HepG2 (cell line): ENCODE results near the gene ASAP2. TPM values are rescaled to one million over a fixed set of nuclear protein-coding genes. Genes with fewer than 3 reads are reported as not detected.
A peak's percentile ranks its signal among the peaks of the same experiment; 100 is the strongest.

Experiments
- ARHGAP35 ChIP-seq: sonication (generic); formaldehyde crosslinking; IDR thresholded peaks from 2 replicates; pipeline ENCODE4 v1.9.0; 2022; ENCODE audit warnings: mild to moderate bottlenecking, inconsistent platforms, moderate library complexity, missing genetic modification reagents, borderline replicate concordance
- BCL6 ChIP-seq: IDR thresholded peaks from 2 replicates; pipeline ENCODE4 v1.6.1; 2016; ENCODE audit warnings: missing genetic modification reagents, missing compliant biosample characterization
- ERF ChIP-seq: IDR thresholded peaks from 2 replicates; pipeline ENCODE4 v1.6.1; 2018; ENCODE audit warnings: missing biosample characterization, missing genetic modification reagents
- FOXC1 ChIP-seq: sonication (generic); formaldehyde crosslinking; IDR thresholded peaks from 2 replicates; pipeline ENCODE4 v1.8.0; 2022; ENCODE audit warnings: mild to moderate bottlenecking, missing genetic modification reagents, borderline replicate concordance
- GLI4 ChIP-seq: sonication (generic); formaldehyde crosslinking; IDR thresholded peaks from 2 replicates; pipeline ENCODE4 v1.5.1; 2020; ENCODE audit warnings: missing genetic modification reagents, mild to moderate bottlenecking, moderate library complexity, borderline replicate concordance
- HHEX ChIP-seq: IDR thresholded peaks from 2 replicates; pipeline ENCODE4 v1.6.1; 2016; ENCODE audit warnings: control low read depth
- KAT8 ChIP-seq: IDR thresholded peaks from 2 replicates; pipeline ENCODE4 v1.6.1; 2016; ENCODE audit warnings: missing genetic modification reagents, missing compliant biosample characterization
- MIER2 ChIP-seq: IDR thresholded peaks from 2 replicates; pipeline ENCODE4 v1.6.1; 2016; ENCODE audit warnings: missing biosample characterization, missing genetic modification reagents
- MIER3 ChIP-seq: IDR thresholded peaks from 2 replicates; pipeline ENCODE4 v1.6.1; 2016; ENCODE audit warnings: missing compliant biosample characterization, borderline replicate concordance
- NR2C2 ChIP-seq: sonication (generic); formaldehyde crosslinking; IDR thresholded peaks from 2 replicates; pipeline ENCODE4 v1.4.0; 2020; ENCODE audit warnings: missing genetic modification reagents, mild to moderate bottlenecking, moderate library complexity, borderline replicate concordance
- NR2F6 ChIP-seq, 2 experiments: IDR thresholded peaks; 2 replicates each; pipeline ENCODE4 v1.6.1; 2016; ENCODE audit warnings: antibody characterized with exemption in 1 of 2, mild to moderate bottlenecking in 1 of 2
- POLR2G ChIP-seq: fragments of 200-400 bp; formaldehyde crosslinking; IDR thresholded peaks from 2 replicates; pipeline ENCODE4 v1.6.1; 2018; ENCODE audit warnings: mild to moderate bottlenecking, low read depth, low read length, moderate library complexity
- RXRA ChIP-seq: sonication (generic); formaldehyde crosslinking; IDR thresholded peaks from 2 replicates; pipeline ENCODE4 v1.5.1; 2020; ENCODE audit warnings: missing genetic modification reagents
- SP4 ChIP-seq: sonication (generic); formaldehyde crosslinking; IDR thresholded peaks from 2 replicates; pipeline ENCODE4 v1.8.1; 2023; ENCODE audit warnings: mild to moderate bottlenecking, missing genetic modification reagents
- TEAD3 ChIP-seq: optimal IDR thresholded peaks from 2 replicates; pipeline ENCODE3; 2016; ENCODE audit warnings: borderline replicate concordance
- ZNF136 ChIP-seq: sonication (generic); formaldehyde crosslinking; IDR thresholded peaks from 2 replicates; pipeline ENCODE4 v1.8.1; 2022; ENCODE audit warnings: low read depth, mild to moderate bottlenecking, moderate library complexity, missing genetic modification reagents
- ZNF350 ChIP-seq: sonication (generic); formaldehyde crosslinking; IDR thresholded peaks from 2 replicates; pipeline ENCODE4 v1.4.0; 2020; ENCODE audit warnings: mild to moderate bottlenecking, low read depth, missing genetic modification reagents, borderline replicate concordance
- ZNF629 ChIP-seq: sonication (generic); formaldehyde crosslinking; conservative IDR thresholded peaks from 2 replicates; pipeline ENCODE4 v1.5.0; 2020; ENCODE audit warnings: missing genetic modification reagents
- ZSCAN29 ChIP-seq: sonication (generic); formaldehyde crosslinking; conservative IDR thresholded peaks from 2 replicates; pipeline ENCODE4 v1.4.0; 2020; ENCODE audit warnings: mild to moderate bottlenecking, missing genetic modification reagents
- polyA plus RNA-seq, 8 experiments: library from polyadenylated mRNA; depleted of rRNA in 3 of 8; stranded (reverse) in 7 of 8; unstranded in 1 of 8; fragments of >200 nt; fragmentation: Illumina TruSeq in 4 of 8; extraction: Trizol in 4 of 8; gene quantifications; 2 replicates each; pipeline versions ENCODE4 v1.2.1 to v1.2.3, GENCODE V29; 2011 to 2016; ENCODE audit warnings: low read depth in 4 of 8, missing spikeins in 1 of 8, mixed read lengths in 1 of 8; ENCODE audit not compliant: insufficient read depth in 1 of 8
- total RNA-seq, 5 experiments: library from RNA; depleted of rRNA; stranded (reverse); fragments of >200 nt; fragmentation: Illumina TruSeq; extraction: Trizol; gene quantifications; 2 replicates each; pipeline ENCODE4 v1.2.3, GENCODE V29; 2016; ENCODE audit warnings: low read depth in 1 of 5
- TF ChIP-seq, protein P1 (sequence below): IDR thresholded peaks from 2 replicates; pipeline ENCODE4 v1.6.1; 2016; ENCODE audit warnings: low read depth, control low read depth
- TF ChIP-seq, protein P2 (sequence below): IDR thresholded peaks from 2 replicates; pipeline ENCODE4 v1.4.0; 2020; ENCODE audit warnings: mild to moderate bottlenecking, missing genetic modification reagents
- TF ChIP-seq, protein P3 (sequence below): sonication (generic); formaldehyde crosslinking; IDR thresholded peaks from 2 replicates; pipeline ENCODE4 v1.4.0; 2020; ENCODE audit warnings: missing genetic modification reagents

ASAP2 gene
- total and polyA plus RNA-seq, 2 of the 13 experiments (the other 11 are each of a cell fraction or from before 2014, with no cell fraction given) = 7.3 to 22.3 TPM

- TF ChIP-seq, protein P1, sequence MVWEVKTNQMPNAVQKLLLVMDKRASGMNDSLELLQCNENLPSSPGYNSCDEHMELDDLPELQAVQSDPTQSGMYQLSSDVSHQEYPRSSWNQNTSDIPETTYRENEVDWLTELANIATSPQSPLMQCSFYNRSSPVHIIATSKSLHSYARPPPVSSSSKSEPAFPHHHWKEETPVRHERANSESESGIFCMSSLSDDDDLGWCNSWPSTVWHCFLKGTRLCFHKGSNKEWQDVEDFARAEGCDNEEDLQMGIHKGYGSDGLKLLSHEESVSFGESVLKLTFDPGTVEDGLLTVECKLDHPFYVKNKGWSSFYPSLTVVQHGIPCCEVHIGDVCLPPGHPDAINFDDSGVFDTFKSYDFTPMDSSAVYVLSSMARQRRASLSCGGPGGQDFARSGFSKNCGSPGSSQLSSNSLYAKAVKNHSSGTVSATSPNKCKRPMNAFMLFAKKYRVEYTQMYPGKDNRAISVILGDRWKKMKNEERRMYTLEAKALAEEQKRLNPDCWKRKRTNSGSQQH = peak; percentile 72; the same call in 1 of the 2 replicates
- no peak for TF ChIP-seq POLR2G
- peak; percentile 31; the same call in 1 of the 2 replicates for TF ChIP-seq NR2C2 (CRISPR knock-in tag)
- TF ChIP-seq ARHGAP35 (CRISPR knock-in tag) = 0 out of 2 replicates have a peak, but pooled peaks have one; percentile 27
- TF ChIP-seq, protein P2, sequence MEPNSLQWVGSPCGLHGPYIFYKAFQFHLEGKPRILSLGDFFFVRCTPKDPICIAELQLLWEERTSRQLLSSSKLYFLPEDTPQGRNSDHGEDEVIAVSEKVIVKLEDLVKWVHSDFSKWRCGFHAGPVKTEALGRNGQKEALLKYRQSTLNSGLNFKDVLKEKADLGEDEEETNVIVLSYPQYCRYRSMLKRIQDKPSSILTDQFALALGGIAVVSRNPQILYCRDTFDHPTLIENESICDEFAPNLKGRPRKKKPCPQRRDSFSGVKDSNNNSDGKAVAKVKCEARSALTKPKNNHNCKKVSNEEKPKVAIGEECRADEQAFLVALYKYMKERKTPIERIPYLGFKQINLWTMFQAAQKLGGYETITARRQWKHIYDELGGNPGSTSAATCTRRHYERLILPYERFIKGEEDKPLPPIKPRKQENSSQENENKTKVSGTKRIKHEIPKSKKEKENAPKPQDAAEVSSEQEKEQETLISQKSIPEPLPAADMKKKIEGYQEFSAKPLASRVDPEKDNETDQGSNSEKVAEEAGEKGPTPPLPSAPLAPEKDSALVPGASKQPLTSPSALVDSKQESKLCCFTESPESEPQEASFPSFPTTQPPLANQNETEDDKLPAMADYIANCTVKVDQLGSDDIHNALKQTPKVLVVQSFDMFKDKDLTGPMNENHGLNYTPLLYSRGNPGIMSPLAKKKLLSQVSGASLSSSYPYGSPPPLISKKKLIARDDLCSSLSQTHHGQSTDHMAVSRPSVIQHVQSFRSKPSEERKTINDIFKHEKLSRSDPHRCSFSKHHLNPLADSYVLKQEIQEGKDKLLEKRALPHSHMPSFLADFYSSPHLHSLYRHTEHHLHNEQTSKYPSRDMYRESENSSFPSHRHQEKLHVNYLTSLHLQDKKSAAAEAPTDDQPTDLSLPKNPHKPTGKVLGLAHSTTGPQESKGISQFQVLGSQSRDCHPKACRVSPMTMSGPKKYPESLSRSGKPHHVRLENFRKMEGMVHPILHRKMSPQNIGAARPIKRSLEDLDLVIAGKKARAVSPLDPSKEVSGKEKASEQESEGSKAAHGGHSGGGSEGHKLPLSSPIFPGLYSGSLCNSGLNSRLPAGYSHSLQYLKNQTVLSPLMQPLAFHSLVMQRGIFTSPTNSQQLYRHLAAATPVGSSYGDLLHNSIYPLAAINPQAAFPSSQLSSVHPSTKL (CRISPR knock-in tag) = peak; percentile 88
- 0 out of 2 replicates have a peak, but pooled peaks have one; percentile 66 for TF ChIP-seq ZSCAN29 (CRISPR knock-in tag)
- TF ChIP-seq BCL6 (CRISPR knock-in tag) = peak; percentile 58; the same call in 1 of the 2 replicates
- peak; percentile 38; the same call in 1 of the 2 replicates for TF ChIP-seq RXRA (CRISPR knock-in tag)
- TF ChIP-seq FOXC1 = 0 out of 2 replicates have a peak, but pooled peaks have one; percentile 29
- 0 out of 2 replicates have a peak, but pooled peaks have one; percentile 36 for TF ChIP-seq ZNF136
- peak; percentile 82 for TF ChIP-seq TEAD3 (CRISPR knock-in tag)
- peak; percentile 93; the same call in 1 of the 2 replicates for TF ChIP-seq ERF
- TF ChIP-seq MIER3 (CRISPR knock-in tag) = peak; percentile 63; the same call in 1 of the 2 replicates
- TF ChIP-seq, protein P3, sequence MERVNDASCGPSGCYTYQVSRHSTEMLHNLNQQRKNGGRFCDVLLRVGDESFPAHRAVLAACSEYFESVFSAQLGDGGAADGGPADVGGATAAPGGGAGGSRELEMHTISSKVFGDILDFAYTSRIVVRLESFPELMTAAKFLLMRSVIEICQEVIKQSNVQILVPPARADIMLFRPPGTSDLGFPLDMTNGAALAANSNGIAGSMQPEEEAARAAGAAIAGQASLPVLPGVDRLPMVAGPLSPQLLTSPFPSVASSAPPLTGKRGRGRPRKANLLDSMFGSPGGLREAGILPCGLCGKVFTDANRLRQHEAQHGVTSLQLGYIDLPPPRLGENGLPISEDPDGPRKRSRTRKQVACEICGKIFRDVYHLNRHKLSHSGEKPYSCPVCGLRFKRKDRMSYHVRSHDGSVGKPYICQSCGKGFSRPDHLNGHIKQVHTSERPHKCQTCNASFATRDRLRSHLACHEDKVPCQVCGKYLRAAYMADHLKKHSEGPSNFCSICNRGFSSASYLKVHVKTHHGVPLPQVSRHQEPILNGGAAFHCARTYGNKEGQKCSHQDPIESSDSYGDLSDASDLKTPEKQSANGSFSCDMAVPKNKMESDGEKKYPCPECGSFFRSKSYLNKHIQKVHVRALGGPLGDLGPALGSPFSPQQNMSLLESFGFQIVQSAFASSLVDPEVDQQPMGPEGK = peak; percentile 42; the same call in 1 of the 2 replicates
- no peak for TF ChIP-seq ZNF629 (CRISPR knock-in tag)
- TF ChIP-seq HHEX = no peak
- TF ChIP-seq GLI4 = 0 out of 2 replicates have a peak, but pooled peaks have one; percentile 14
- peak; percentile 28; the same call in 1 of the 2 replicates for TF ChIP-seq KAT8 (CRISPR knock-in tag)
- TF ChIP-seq SP4 = peak; percentile 59; the same call in 1 of the 2 replicates
- TF ChIP-seq ZNF350 = 0 out of 2 replicates have a peak, but pooled peaks have one; percentile 29
- TF ChIP-seq NR2F6 (IDR thresholded peaks at IDR 0.05) = no peak
- TF ChIP-seq NR2F6 (CRISPR knock-in tag; IDR thresholded peaks at IDR 0.05) = peak; percentile 45; the same call in 1 of the 2 replicates
- 0 out of 2 replicates have a peak, but pooled peaks have one; percentile 18 for TF ChIP-seq MIER2
Measured at GRCh38 chr2:9335322-9335832, 128.8 kb downstream of the ASAP2 start (continued).
